Activated B cell treated with CpG ODN at 0.5 μM for 24 hours (primary cell): ENCODE results near the gene RNF114. TPM values are rescaled to one million over a fixed set of nuclear protein-coding genes. Genes with fewer than 3 reads are reported as not detected.

Experiments used
- ATAC-seq: fragments of 200-7000 bp; cut with Tn5 transposase; one replicate; pipeline ENCODE4 v1.10.0; 2021; ENCODE audit warnings: low read depth, mild to moderate bottlenecking, moderate library complexity
- CTCF ChIA-PET: fragments of 350-600 bp; sonication (Branson Sonifier 250); formaldehyde crosslinking; loops from one replicate; lab custom pipeline; 2021; ENCODE audit warnings: antibody characterized with exemption; lab: Charles Lee
- POLR2A ChIA-PET: fragments of 350-600 bp; sonication (Branson Sonifier 250); formaldehyde crosslinking; loops from one replicate; lab custom pipeline; 2021; ENCODE audit warnings: antibody characterized with exemption; lab: Charles Lee
- DNase-seq: peaks from one replicate; pipeline ENCODE4 v3.0.0; 2022
- H3K27ac Mint-ChIP-seq: one replicate; pipeline ENCODE4 v1.8.0; 2020; ENCODE audit warnings: mixed read lengths
- H3K27me3 Mint-ChIP-seq: one replicate; pipeline ENCODE4 v1.8.0; 2021; ENCODE audit warnings: mixed read lengths
- H3K36me3 Mint-ChIP-seq: one replicate; pipeline ENCODE4 v1.8.0; 2021; ENCODE audit warnings: low read depth, mixed read lengths
- H3K4me1 Mint-ChIP-seq: one replicate; pipeline ENCODE4 v1.8.0; 2021; ENCODE audit warnings: mixed read lengths
- H3K4me3 Mint-ChIP-seq: one replicate; pipeline ENCODE4 v1.8.0; 2020; ENCODE audit warnings: mild to moderate bottlenecking, mixed read lengths
- H3K9me3 Mint-ChIP-seq: one replicate; pipeline ENCODE4 v1.8.0; 2020; ENCODE audit warnings: mixed read lengths
- intact Hi-C: fragments of 100-400 bp; cut with micrococcal nuclease; formaldehyde crosslinking; loops from one replicate; pipeline ENCODE4 v1.15.1; 2024
- total RNA-seq: library from RNA; stranded (reverse); gene quantifications from 2 replicates; pipeline ENCODE4 v1.2.3, GENCODE V29; 2022
- TF ChIP-seq, protein P1 (sequence below): fragments of 200-600 bp; IDR thresholded peaks from one replicate; pipeline ENCODE4 v1.8.0; 2022; ENCODE audit warnings: antibody characterized with exemption, mild to moderate bottlenecking

Gene RNF114
- total RNA-seq, 1 donor from 2014 or later = 56.5 TPM

DNA sequence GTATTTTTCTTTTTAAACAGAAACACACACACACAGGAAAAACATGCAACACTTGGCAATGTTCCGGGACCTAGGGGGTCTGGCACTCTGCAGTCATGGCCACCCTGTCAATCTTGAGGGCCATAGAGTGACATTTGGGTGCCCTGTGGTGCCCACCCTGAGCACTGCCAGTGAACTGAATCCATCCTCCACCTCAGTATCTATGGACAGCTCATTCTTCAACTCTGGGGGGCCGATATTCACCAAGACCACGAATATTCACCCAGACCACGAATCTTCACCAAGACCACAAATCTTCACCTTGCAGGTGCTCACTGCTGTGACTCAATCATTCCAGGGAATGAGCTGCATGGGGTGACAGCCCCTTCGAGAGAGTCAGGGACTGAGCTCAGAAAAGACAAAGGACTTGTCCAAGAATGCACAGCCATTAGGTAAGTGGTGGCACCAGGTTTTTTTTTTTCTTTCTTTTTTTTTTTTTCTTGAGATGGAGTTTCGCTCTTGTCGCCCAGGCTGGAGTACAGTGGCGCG is 65.7 kb downstream of the RNF114 start:
- CTCF ChIA-PET = interaction anchor here (0.6 kb wide), 1 partner anchor 68 kb away, joined by 5 read pairs; no protein-coding TSS in a partner anchor
- POLR2A ChIA-PET = no interaction called here
- no peak for DNase-seq
- Mint-ChIP-seq H3K9me3 (no peaks in the 10 kb centered on the region), H3K27me3 (peaks cover 15% of the 10 kb centered on the region), H3K4me3 (no peak overlapping the region), H3K27ac (no peak overlapping the region), H3K36me3 (no peaks in the 10 kb centered on the region), H3K4me1 (peaks cover 28% of the 10 kb centered on the region)
- TF ChIP-seq, protein P1, sequence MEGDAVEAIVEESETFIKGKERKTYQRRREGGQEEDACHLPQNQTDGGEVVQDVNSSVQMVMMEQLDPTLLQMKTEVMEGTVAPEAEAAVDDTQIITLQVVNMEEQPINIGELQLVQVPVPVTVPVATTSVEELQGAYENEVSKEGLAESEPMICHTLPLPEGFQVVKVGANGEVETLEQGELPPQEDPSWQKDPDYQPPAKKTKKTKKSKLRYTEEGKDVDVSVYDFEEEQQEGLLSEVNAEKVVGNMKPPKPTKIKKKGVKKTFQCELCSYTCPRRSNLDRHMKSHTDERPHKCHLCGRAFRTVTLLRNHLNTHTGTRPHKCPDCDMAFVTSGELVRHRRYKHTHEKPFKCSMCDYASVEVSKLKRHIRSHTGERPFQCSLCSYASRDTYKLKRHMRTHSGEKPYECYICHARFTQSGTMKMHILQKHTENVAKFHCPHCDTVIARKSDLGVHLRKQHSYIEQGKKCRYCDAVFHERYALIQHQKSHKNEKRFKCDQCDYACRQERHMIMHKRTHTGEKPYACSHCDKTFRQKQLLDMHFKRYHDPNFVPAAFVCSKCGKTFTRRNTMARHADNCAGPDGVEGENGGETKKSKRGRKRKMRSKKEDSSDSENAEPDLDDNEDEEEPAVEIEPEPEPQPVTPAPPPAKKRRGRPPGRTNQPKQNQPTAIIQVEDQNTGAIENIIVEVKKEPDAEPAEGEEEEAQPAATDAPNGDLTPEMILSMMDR = no peak
- no peak for ATAC-seq
- intact Hi-C loops = no loop called here

GRCh38 chr20:50003253-50003656 is 67.1 kb downstream of the RNF114 start:
- POLR2A ChIA-PET = no interaction called here
- Mint-ChIP-seq H3K4me1 (peaks cover 27% of the 10 kb centered on the region), H3K9me3 (no peaks in the 10 kb centered on the region), H3K27me3 (peaks cover 15% of the 10 kb centered on the region), H3K27ac (no peak overlapping the region), H3K4me3 (no peak overlapping the region), H3K36me3 (no peaks in the 10 kb centered on the region)
- intact Hi-C loops = no loop called here
- ATAC-seq (no peak), DNase-seq (no peak)
- CTCF ChIA-PET = no interaction called here
- TF ChIP-seq, protein P1 = no peak

Other genes starting within 250 kb of the RNF114 start
- gene B4GALT5, start 222.5 kb upstream of the RNF114 start, total RNA-seq = 70.6 and 72.9 TPM in 2 replicates
- 49.2 and 65.7 TPM in 2 replicates for gene SLC9A8, start 123.6 kb upstream of the RNF114 start, total RNA-seq
- gene SPATA2, start 20.9 kb upstream of the RNF114 start, total RNA-seq = 9.1 and 9.4 TPM in 2 replicates
- 0.61 and 0.67 TPM in 2 replicates for gene SNAI1, start 46.6 kb downstream of the RNF114 start, total RNA-seq
- 147 and 166 TPM in 2 replicates for gene UBE2V1, start 176.8 kb downstream of the RNF114 start, total RNA-seq
- 9.8 and 9.9 TPM in 2 replicates for gene PEDS1, start 217.3 kb downstream of the RNF114 start, total RNA-seq